ENCODE data around the gene MCRIP1. TPM values are rescaled to one million over a fixed set of nuclear protein-coding genes. Genes with fewer than 3 reads are reported as not detected.

MCRIP1 gene
- total and polyA plus RNA-seq, 2 of the 13 experiments (the other 11 are each of a cell fraction or from before 2014, with no cell fraction given): 79.7 to 84.9 TPM

DNA sequence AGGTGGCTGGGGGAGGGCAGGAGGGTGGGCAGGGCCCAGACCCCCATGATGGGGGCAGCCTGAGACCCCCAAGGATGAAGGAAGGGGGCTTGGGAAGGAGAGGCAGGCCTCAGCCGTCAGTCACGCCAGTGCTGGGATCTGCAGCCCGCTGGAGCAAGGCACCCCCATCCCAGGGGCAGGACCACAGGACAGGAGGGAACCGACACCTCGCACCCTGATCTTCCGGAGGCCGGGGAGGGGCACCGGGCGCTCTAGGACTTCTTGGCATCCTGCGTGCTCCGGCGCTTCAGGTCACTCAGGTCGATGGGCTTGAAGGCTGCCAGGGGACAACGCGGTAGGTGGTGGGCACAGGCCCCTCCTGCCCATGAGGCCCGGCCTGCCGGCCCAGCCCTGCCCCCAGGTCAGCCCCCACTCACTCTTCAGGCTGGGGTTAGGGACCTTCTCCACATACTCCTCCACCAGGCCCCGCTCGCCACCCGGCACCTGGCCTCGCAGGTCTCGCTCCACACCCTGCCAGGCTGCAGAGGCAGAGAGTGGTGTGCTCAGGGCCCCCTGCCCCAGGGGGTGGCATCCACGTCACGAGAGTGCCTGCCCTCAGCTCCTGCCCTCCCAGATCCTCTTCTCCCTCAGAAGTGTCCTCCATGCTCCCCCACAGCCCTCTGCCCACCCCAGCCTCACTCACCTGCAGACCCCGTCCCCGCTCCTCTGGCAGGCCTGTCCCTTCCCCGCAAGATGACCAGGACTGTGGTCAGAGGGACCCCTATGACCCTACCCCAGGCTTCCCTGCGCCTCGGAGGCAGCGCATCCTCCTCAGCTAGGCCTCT is 9.9 kb downstream of the MCRIP1 start:
- TF ChIP-seq RBFOX2 (IDR thresholded peaks at IDR 0.05; ENCODE audit: low read depth, low read length): peak; percentile 49; the same call in 1 of the 2 replicates
- no peak for TF ChIP-seq E2F1 (CRISPR knock-in tag; IDR thresholded peaks at IDR 0.05)
- no peak for TF ChIP-seq ZNF562 (CRISPR knock-in tag; IDR thresholded peaks at IDR 0.05; ENCODE audit: borderline replicate concordance)
- TF ChIP-seq MED13 (CRISPR knock-in tag; IDR thresholded peaks at IDR 0.05): no peak
- Histone ChIP-seq H2AFZ (ENCODE audit: low read length) (no peak overlapping the region), H3K4me2 (ENCODE audit: low read depth, low read length) (no peak overlapping the region), H3K36me3 (replicated peaks in 1 of 2; ENCODE audit: control insufficient read depth in 1 of 2, insufficient read depth in 2 of 2, low read length in 2 of 2) (peaks cover 2 to 6% of the 10 kb centered on the region in 2 experiments; a peak in 2 of 5 replicates), H3K27me3 (ENCODE audit: control insufficient read depth in 1 of 2, insufficient read depth in 2 of 2, low read length in 2 of 2) (no peaks in the 10 kb centered on the region; a peak in 2 of 5 replicates), H3K27ac (ENCODE audit: extremely low read length, insufficient read depth, low read length) (no peak overlapping the region), H3K79me2 (ENCODE audit: insufficient read depth, low read length) (no peaks in the 10 kb centered on the region), H3K9ac (ENCODE audit: insufficient read depth, low read depth, low read length) (no peak overlapping the region), H3K4me1 (ENCODE audit: insufficient read depth, low read length) (peaks cover 25% of the 10 kb centered on the region), H3K4me3 (replicated peaks in 1 of 3; ENCODE audit: insufficient read depth in 1 of 3, low read depth in 2 of 3, low read length in 3 of 3) (no peak overlapping the region), H3K9me3 (ENCODE audit: low read length) (no peaks in the 10 kb centered on the region), H4K20me1 (ENCODE audit: insufficient read depth, low read length) (no peaks in the 10 kb centered on the region; the same call in 1 of the 2 replicates)
- DNase-seq (ENCODE audit: low spot score): no peak
- intact Hi-C loops (cut with micrococcal nuclease; ENCODE audit: unreplicated experiment) (loop anchor here (5.0 kb wide), 1 partner anchor 39 kb away; the partner anchor contains the start of gene P4HB), in situ Hi-C loops (cut with HindIII; ENCODE audit: extremely low pct_ligation_motif_present, low pct_unique_long_range_greater_than_20kb) (no loop called here)
- no peak for FAIRE-seq
- POLR2A ChIA-PET: interaction anchor here (1.3 to 2.1 kb wide), 6 partner anchors 10 to 214 kb away, joined by 5 to 52 read pairs (median 8); partner anchors contain the start of genes DCXR and MCRIP1
- no TSS peak for BruUV-seq (replicated peaks)
- 95% methylated on average over 21 of the region's 30 CpGs for WGBS (ENCODE audit: low lambda C conversion rate)
- no peak for ATAC-seq
- CTCF ChIA-PET (ENCODE audit: low intra/inter-chr PET ratio, low total read pairs): interaction anchor here (1.4 kb wide), 1 partner anchor 22 kb away, joined by 3 read pairs; no protein-coding TSS in a partner anchor

- Histone ChIP-seq H3K9me3 (ENCODE audit: low read length) (no peaks in the 10 kb centered on the region), H3K4me2 (ENCODE audit: low read depth, low read length) (0 out of 2 replicates have a peak overlapping the region, but pooled peaks have one; percentile 43), H3K4me1 (ENCODE audit: insufficient read depth, low read length) (peaks cover 32% of the 10 kb centered on the region), H3K27ac (ENCODE audit: extremely low read length, insufficient read depth, low read length) (peak overlapping the region; percentile 53), H4K20me1 (ENCODE audit: insufficient read depth, low read length) (no peaks in the 10 kb centered on the region; the same call in 1 of the 2 replicates), H3K9ac (ENCODE audit: insufficient read depth, low read depth, low read length) (no peak overlapping the region; the same call in 1 of the 2 replicates), H2AFZ (ENCODE audit: low read length) (no peak overlapping the region), H3K4me3 (replicated peaks in 1 of 3; ENCODE audit: insufficient read depth in 1 of 3, low read depth in 2 of 3, low read length in 3 of 3) (no peak overlapping the region), H3K36me3 (replicated peaks in 1 of 2; ENCODE audit: control insufficient read depth in 1 of 2, insufficient read depth in 2 of 2, low read length in 2 of 2) (peaks cover 2 to 6% of the 10 kb centered on the region in 2 experiments; a peak in 2 of 5 replicates), H3K27me3 (ENCODE audit: control insufficient read depth in 1 of 2, insufficient read depth in 2 of 2, low read length in 2 of 2) (no peaks in the 10 kb centered on the region; a peak in 2 of 5 replicates), H3K79me2 (ENCODE audit: insufficient read depth, low read length) (no peaks in the 10 kb centered on the region)
- intact Hi-C loops (cut with micrococcal nuclease; ENCODE audit: unreplicated experiment) (loop anchor here (5.0 kb wide), 1 partner anchor 40 kb away; the partner anchor contains the start of gene P4HB), in situ Hi-C loops (cut with HindIII; ENCODE audit: extremely low pct_ligation_motif_present, low pct_unique_long_range_greater_than_20kb) (no loop called here)
- WGBS (ENCODE audit: low lambda C conversion rate): 86% methylated on average over 8 of the region's 8 CpGs
- BruUV-seq (replicated peaks): no TSS peak
- POLR2A ChIA-PET: interaction anchor here (0.6 to 2.1 kb wide), 24 partner anchors 11 to 284 kb away, joined by 3 to 52 read pairs (median 5); partner anchors contain the start of genes ALYREF, ANAPC11, ARL16 and DCXR
- no peak for FAIRE-seq
- CTCF ChIA-PET (ENCODE audit: low intra/inter-chr PET ratio, low total read pairs): interaction anchor here (1.2 to 2.5 kb wide), 3 partner anchors 11 to 89 kb away, joined by 3 to 8 read pairs (median 3); partner anchors contain the start of gene MCRIP1
- no peak for DNase-seq (ENCODE audit: low spot score)
- ATAC-seq: no peak
- TF ChIP-seq SMARCC2 (IDR thresholded peaks at IDR 0.05): no peak
- no peak for TF ChIP-seq NR0B2 (CRISPR knock-in tag; IDR thresholded peaks at IDR 0.05)
- TF ChIP-seq, protein P1, sequence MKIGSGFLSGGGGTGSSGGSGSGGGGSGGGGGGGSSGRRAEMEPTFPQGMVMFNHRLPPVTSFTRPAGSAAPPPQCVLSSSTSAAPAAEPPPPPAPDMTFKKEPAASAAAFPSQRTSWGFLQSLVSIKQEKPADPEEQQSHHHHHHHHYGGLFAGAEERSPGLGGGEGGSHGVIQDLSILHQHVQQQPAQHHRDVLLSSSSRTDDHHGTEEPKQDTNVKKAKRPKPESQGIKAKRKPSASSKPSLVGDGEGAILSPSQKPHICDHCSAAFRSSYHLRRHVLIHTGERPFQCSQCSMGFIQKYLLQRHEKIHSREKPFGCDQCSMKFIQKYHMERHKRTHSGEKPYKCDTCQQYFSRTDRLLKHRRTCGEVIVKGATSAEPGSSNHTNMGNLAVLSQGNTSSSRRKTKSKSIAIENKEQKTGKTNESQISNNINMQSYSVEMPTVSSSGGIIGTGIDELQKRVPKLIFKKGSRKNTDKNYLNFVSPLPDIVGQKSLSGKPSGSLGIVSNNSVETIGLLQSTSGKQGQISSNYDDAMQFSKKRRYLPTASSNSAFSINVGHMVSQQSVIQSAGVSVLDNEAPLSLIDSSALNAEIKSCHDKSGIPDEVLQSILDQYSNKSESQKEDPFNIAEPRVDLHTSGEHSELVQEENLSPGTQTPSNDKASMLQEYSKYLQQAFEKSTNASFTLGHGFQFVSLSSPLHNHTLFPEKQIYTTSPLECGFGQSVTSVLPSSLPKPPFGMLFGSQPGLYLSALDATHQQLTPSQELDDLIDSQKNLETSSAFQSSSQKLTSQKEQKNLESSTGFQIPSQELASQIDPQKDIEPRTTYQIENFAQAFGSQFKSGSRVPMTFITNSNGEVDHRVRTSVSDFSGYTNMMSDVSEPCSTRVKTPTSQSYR (CRISPR knock-in tag; IDR thresholded peaks at IDR 0.05; ENCODE audit: borderline replicate concordance): no peak
- TF ChIP-seq FOXO1 (CRISPR knock-in tag; IDR thresholded peaks at IDR 0.05): no peak
- no peak for TF ChIP-seq ZNF549 (CRISPR knock-in tag; IDR thresholded peaks at IDR 0.05)
- no peak for TF ChIP-seq SOX6 (IDR thresholded peaks at IDR 0.05)
- no peak for TF ChIP-seq SOX6 (CRISPR knock-in tag; IDR thresholded peaks at IDR 0.05)
- no peak for TF ChIP-seq ZNF431 (CRISPR knock-in tag; IDR thresholded peaks at IDR 0.05; ENCODE audit: borderline replicate concordance, low read depth)
These were observed 10.8 kb downstream of the MCRIP1 start for GRCh38 chr17:81822312-81822637.
